Gastroesophageal sphincter (tissue), 4 donors: Measurements from ENCODE around the gene POLR1E. TPM values are rescaled to one million over a fixed set of nuclear protein-coding genes. Genes with fewer than 3 reads are reported as not detected.

Source experiments
- ATAC-seq: fragments of 150-250 bp; one replicate; pipeline ENCODE4 v1.9.1; 2016; ENCODE audit warnings: mild to moderate bottlenecking, moderate library complexity
- H3K27ac ChIP-seq, 4 donors: fragments of 200-600 bp; sonication (generic) in 3 of 4; 1 replicate in 3 of 4; 2 replicates in 1 of 4; pipeline ENCODE4 v1.5.1; 2016 to 2019
- H3K27me3 ChIP-seq: fragments of 200-600 bp; sonication (generic); one replicate; pipeline ENCODE4 v1.5.1; 2019
- H3K36me3 ChIP-seq, 2 donors: fragments of 200-600 bp; sonication (generic); one replicate each; pipeline ENCODE4 v1.5.1; 2019; ENCODE audit warnings: control low read depth in 1 of 2
- H3K4me1 ChIP-seq, 3 donors: fragments of 200-600 bp; sonication (generic); 1 replicate in 2 of 3; 2 replicates in 1 of 3; pipeline ENCODE4 v1.5.1; 2016 to 2019; ENCODE audit warnings: control low read depth in 2 of 3
- H3K4me3 ChIP-seq, 2 donors: fragments of 200-600 bp; sonication (generic); one replicate each; pipeline ENCODE4 v1.5.1; 2019; ENCODE audit warnings: mild to moderate bottlenecking in 1 of 2, moderate library complexity in 1 of 2
- H3K9me3 ChIP-seq, 3 donors: fragments of 200-600 bp; sonication (generic); one replicate each; pipeline ENCODE4 v1.5.1; 2017 to 2019; ENCODE audit warnings: control low read depth in 2 of 3
- EP300 ChIP-seq: sonication (generic); formaldehyde crosslinking; IDR thresholded peaks from one replicate; pipeline ENCODE4 v1.6.1; 2017; ENCODE audit warnings: antibody characterized with exemption, mild to moderate bottlenecking
- POLR2A ChIP-seq, 2 donors: fragments of 450-650 bp; IDR thresholded peaks; one replicate each; pipeline ENCODE4 v1.6.1; 2017; ENCODE audit warnings: antibody characterized with exemption in 2 of 2, mild to moderate bottlenecking in 2 of 2, moderate library complexity in 1 of 2
- POLR2AphosphoS5 ChIP-seq: sonication (generic); formaldehyde crosslinking; IDR thresholded peaks from one replicate; pipeline ENCODE4 v1.6.1; 2017; ENCODE audit warnings: antibody characterized with exemption
- WGBS, 2 donors: methylation state at CpG; one replicate each; pipeline ENCODE4 v1.1.5; 2018; ENCODE audit warnings: low coverage in 1 of 2; 5-methylcytosine and 5-hydroxymethylcytosine counted together
- total RNA-seq, 4 donors: library from RNA; depleted of rRNA; stranded (reverse); fragments of >200 nt; gene quantifications; one replicate each; pipeline ENCODE4 v1.1.0, GENCODE V29; 2016
- TF ChIP-seq, protein P1 (sequence below), 4 experiments: fragments of 200-600 bp in 2 of 4; fragments of 450-650 bp in 2 of 4; sonication (generic) in 1 of 4; IDR thresholded peaks; one replicate each; pipeline ENCODE4 v1.5.1; 2017 to 2019; ENCODE audit warnings: antibody characterized with exemption in 4 of 4, mild to moderate bottlenecking in 2 of 4, moderate library complexity in 2 of 4

Gene POLR1E
- total RNA-seq, 4 donors from 2014 or later, result 22.3 to 44.0 (median 25.4) TPM

DNA sequence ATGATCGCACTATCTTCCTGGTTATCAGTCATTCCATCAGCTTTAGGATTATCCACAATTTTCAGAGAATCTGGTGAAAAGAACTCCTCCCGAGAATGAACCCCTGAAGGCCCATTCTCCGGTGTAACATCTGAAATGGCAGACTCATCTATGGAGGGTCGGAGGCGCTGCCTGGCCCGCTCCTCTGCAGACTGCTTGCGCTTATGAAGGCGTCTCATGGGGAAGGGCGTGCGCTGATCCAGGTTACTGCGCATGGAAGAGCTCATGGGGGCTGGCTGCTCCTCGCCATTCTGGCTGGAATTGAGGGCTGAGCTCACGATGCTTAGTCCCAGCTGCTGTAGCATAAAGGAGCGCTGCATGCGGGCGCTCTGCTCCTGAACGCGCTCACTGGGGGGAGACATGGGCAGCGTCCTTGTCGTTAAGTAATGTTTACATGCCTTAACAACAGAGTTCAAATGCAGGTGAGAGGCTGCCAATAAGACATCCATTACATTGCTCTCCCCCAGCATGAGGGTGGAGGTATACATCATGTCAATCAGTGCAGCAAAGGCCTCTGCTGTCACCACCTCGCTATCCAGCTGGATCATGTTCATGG is 43.9 kb upstream of the POLR1E start:
- H3K27ac ChIP-seq, result no peak overlapping the region
- no peaks in the 10 kb centered on the region for H3K27me3 ChIP-seq
- 29 to 100% methylated on average over 1 of the region's 21 CpGs for WGBS, 2 donors
- H3K4me3 ChIP-seq, result no peak overlapping the region
- ATAC-seq, result no peak
- no peaks in the 10 kb centered on the region for H3K9me3 ChIP-seq
- peaks cover 0 to 43% (median 0%) of the 10 kb centered on the region in 3 donors for H3K4me1 ChIP-seq
- peaks cover 0 to 57% of the 10 kb centered on the region in 2 donors for H3K36me3 ChIP-seq
- TF ChIP-seq, protein P1, sequence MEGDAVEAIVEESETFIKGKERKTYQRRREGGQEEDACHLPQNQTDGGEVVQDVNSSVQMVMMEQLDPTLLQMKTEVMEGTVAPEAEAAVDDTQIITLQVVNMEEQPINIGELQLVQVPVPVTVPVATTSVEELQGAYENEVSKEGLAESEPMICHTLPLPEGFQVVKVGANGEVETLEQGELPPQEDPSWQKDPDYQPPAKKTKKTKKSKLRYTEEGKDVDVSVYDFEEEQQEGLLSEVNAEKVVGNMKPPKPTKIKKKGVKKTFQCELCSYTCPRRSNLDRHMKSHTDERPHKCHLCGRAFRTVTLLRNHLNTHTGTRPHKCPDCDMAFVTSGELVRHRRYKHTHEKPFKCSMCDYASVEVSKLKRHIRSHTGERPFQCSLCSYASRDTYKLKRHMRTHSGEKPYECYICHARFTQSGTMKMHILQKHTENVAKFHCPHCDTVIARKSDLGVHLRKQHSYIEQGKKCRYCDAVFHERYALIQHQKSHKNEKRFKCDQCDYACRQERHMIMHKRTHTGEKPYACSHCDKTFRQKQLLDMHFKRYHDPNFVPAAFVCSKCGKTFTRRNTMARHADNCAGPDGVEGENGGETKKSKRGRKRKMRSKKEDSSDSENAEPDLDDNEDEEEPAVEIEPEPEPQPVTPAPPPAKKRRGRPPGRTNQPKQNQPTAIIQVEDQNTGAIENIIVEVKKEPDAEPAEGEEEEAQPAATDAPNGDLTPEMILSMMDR (IDR thresholded peaks at IDR 0.05), result no peak

DNA sequence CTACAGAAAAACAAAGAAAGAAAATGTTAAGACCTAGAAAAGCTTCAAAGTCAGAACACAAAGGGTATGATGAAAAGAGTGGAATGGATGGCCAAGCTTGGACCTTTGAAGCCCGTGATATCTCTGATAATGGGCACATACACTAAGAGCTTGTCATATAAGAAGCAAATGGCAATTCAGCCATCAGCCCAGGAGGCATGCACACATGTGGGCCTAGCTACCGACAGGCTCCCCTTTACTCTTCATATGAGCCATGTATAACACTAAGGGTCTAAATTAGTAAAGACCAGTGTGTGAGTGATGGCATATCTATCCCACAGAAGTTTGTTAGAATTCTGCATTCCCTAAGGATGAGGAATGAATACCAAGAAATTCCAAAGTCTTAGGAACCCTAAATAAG is 43.2 kb upstream of the POLR1E start:
- H3K27ac ChIP-seq, result no peak overlapping the region
- WGBS, 2 donors, result 86 to 94% methylated on average over 2 of the region's 2 CpGs
- no peak for ATAC-seq
- TF ChIP-seq, protein P1 (IDR thresholded peaks at IDR 0.05), result no peak
- TF ChIP-seq EP300, result no peak
- no peak for TF ChIP-seq POLR2A (IDR thresholded peaks at IDR 0.05)
- TF ChIP-seq POLR2AphosphoS5, result no peak
- H3K27me3 ChIP-seq, result no peaks in the 10 kb centered on the region
- no peaks in the 10 kb centered on the region for H3K9me3 ChIP-seq
- peaks cover 0 to 50% (median 0%) of the 10 kb centered on the region in 3 donors for H3K4me1 ChIP-seq
- no peak overlapping the region for H3K4me3 ChIP-seq
- peaks cover 0 to 50% of the 10 kb centered on the region in 2 donors for H3K36me3 ChIP-seq

DNA sequence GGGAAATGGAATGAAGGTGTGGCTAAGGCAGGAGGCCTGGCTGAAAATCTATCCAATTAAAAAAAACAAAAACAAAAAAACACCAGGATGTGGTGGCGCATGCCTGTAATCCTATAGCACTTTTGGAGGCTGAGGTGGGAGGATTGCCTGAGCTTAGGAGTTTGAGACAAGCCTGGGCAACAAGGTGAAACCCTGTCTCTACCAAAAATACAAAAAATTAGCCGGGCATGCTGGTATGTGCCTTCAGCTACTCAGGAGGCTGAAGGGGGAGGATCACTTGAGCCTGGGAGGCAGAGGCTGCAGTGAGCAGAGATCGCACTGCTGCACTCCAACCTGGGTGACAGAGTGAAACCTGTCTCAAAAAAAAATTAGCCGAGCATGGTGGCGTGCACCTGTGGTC is 42.2 kb upstream of the POLR1E start:
- peaks cover 0 to 51% (median 0%) of the 10 kb centered on the region in 3 donors for H3K4me1 ChIP-seq
- H3K36me3 ChIP-seq, result peaks cover 0 to 40% of the 10 kb centered on the region in 2 donors
- H3K9me3 ChIP-seq, result no peaks in the 10 kb centered on the region
- H3K27ac ChIP-seq, result no peak overlapping the region
- WGBS, 2 donors, result 96 to 100% methylated on average over 1 to 4 of the region's 5 CpGs
- no peak for ATAC-seq
- no peaks in the 10 kb centered on the region for H3K27me3 ChIP-seq
- TF ChIP-seq POLR2AphosphoS5 (no peak), EP300 (no peak), POLR2A (IDR thresholded peaks at IDR 0.05) (no peak)
- TF ChIP-seq, protein P1 (IDR thresholded peaks at IDR 0.05), result no peak
- H3K4me3 ChIP-seq, result no peak overlapping the region

DNA sequence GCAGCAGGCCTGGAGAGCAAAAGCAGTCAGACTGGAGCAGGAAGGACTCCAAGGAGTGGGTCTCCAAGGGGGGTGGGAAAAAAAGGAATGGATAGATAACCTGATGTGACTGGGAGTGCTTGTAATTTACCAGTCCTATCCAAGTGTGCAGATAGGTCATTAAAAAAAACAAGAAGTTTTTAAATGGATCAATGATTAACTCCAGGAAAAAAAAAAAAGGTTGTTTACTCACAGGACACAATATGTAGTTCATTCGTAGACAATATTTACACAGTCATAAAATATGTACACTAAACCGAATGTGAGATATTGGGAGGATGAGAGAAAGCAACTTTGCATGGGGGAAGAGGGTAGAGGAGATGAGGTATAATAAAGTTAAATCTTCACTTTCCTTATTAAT is 40.9 kb upstream of the POLR1E start:
- Histone ChIP-seq H3K9me3 (no peaks in the 10 kb centered on the region), H3K36me3 (peaks cover 0 to 32% of the 10 kb centered on the region in 2 donors), H3K27ac (no peak overlapping the region), H3K4me3 (no peak overlapping the region), H3K4me1 (peaks cover 0 to 53% (median 0%) of the 10 kb centered on the region in 3 donors), H3K27me3 (no peaks in the 10 kb centered on the region)
- WGBS, 2 donors, result 84 to 93% methylated on average over 2 of the region's 2 CpGs
- no peak for ATAC-seq
- TF ChIP-seq POLR2AphosphoS5, result no peak
- TF ChIP-seq POLR2A (IDR thresholded peaks at IDR 0.05), result no peak
- TF ChIP-seq, protein P1 (IDR thresholded peaks at IDR 0.05), result no peak
- TF ChIP-seq EP300, result no peak

DNA sequence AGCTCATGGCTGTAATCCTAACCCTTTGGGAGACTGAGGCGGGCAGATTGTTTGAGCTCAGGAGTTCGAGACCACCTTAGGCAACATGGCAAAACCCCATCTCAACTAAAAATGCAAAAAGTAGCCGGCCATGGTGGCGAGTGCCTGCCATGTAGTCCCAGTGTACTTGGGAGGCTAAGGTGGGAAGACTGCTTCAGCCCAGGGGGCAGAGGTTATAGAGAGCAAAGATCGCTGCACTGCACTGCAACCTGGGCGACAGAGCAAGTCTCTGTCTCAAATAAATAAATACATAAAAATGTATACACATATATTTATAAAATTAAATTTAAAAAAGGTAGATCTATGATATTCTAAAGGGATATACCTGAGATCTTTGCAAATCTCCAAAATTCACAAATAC is 39.9 kb upstream of the POLR1E start:
- Histone ChIP-seq H3K27me3 (no peaks in the 10 kb centered on the region), H3K4me3 (no peak overlapping the region), H3K4me1 (peaks cover 0 to 50% (median 0%) of the 10 kb centered on the region in 3 donors), H3K27ac (no peak overlapping the region), H3K36me3 (peaks cover 0 to 23% of the 10 kb centered on the region in 2 donors), H3K9me3 (no peaks in the 10 kb centered on the region)
- ATAC-seq, result no peak
- WGBS, 2 donors, result 78 to 89% methylated on average over 4 of the region's 6 CpGs
- no peak for TF ChIP-seq POLR2A (IDR thresholded peaks at IDR 0.05)
- no peak for TF ChIP-seq EP300
- TF ChIP-seq, protein P1 (IDR thresholded peaks at IDR 0.05), result no peak
- no peak for TF ChIP-seq POLR2AphosphoS5
